LNCAP (cell line): ENCODE data around the gene PRSS50.

Experiments
- CTCF ChIP-seq: fragments of 450-650 bp; IDR thresholded peaks from 2 replicates; pipeline ENCODE4 v1.5.1; 2017; ENCODE audit warnings: mild to moderate bottlenecking

Gene PRSS50

GRCh38 chr3:46733026-46733800 is 15.5 kb upstream of the PRSS50 start:
- TF ChIP-seq CTCF: no peak

GRCh38 chr3:46731795-46732194 is 14.1 kb upstream of the PRSS50 start:
- TF ChIP-seq CTCF: no peak

- no peak for TF ChIP-seq CTCF
These were observed 13.2 kb upstream of the PRSS50 start for GRCh38 chr3:46730819-46731218.

GRCh38 chr3:46729038-46729437 is 11.4 kb upstream of the PRSS50 start:
- TF ChIP-seq CTCF: no peak

- TF ChIP-seq CTCF: no peak
These were observed 8.1 kb upstream of the PRSS50 start for GRCh38 chr3:46725621-46726314.

GRCh38 chr3:46724424-46724823 is 6.8 kb upstream of the PRSS50 start:
- TF ChIP-seq CTCF: no peak

- TF ChIP-seq CTCF: no peak
These were observed 4.8 kb upstream of the PRSS50 start for GRCh38 chr3:46722443-46722842.
